HCT116 (cell line): ENCODE data around the gene LHFPL4. TPM values are rescaled to one million over a fixed set of nuclear protein-coding genes. Genes with fewer than 3 reads are reported as not detected.
"Not testable (repeated sequence)": the region's sequence is repeated elsewhere in the genome, so short reads cannot be mapped to it uniquely, and the experiment has no call there.

Experiments used
- ATAC-seq: fragments of 200-7000 bp; cut with Tn5 transposase; 2 replicates; pipeline ENCODE4 v1.9.1; 2020; ENCODE audit warnings: mild to moderate bottlenecking, moderate library complexity
- BruUV-seq: library from RNA; stranded (reverse); fragments of 400-500 nt; replicated peaks from 2 replicates; lab custom pipeline; 2021; lab: Mats Ljungman, UMichigan
- CTCF ChIA-PET: fragments of 300-600 bp; sonication (Branson Sonifier 250); formaldehyde crosslinking; loops from one replicate; lab custom pipeline; 2021; ENCODE audit warnings: antibody characterized with exemption; lab: Charles Lee
- POLR2A ChIA-PET: fragments of 300-600, 350-600 bp; sonication (Branson Sonifier 250); formaldehyde crosslinking; loops from one replicate; lab custom pipeline; 2021; ENCODE audit warnings: antibody characterized with exemption; lab: Charles Lee
- RAD21 ChIA-PET, 2 experiments: fragments of 300-600 bp; sonication (Branson Sonifier 250); formaldehyde crosslinking; loops; one replicate each; lab custom pipeline; 2023; ENCODE audit warnings: low total read pairs in 2 of 2; ENCODE audit not compliant: uncharacterized antibody in 2 of 2, unreplicated experiment in 2 of 2, low non-redundant PET in 1 of 2; lab: Charles Lee
- DNase-seq: peaks from one replicate; pipeline ENCODE4 v3.0.0-alpha.2; 2010; ENCODE audit warnings: low read depth, low spot score
- H2AFZ ChIP-seq: fragments of 200-600 bp; shearing (Covaris generic), sonication (generic); 2 replicates; pipeline ENCODE4 v1.6.1; 2017; ENCODE audit warnings: low read depth, mixed run types, mixed read lengths, antibody characterized with exemption, low read length; ENCODE audit not compliant: poor library complexity, severe bottlenecking
- H3K27ac ChIP-seq: 2 replicates; pipeline ENCODE4 v1.5.1; 2012; ENCODE audit warnings: low read depth, low read length
- H3K27me3 ChIP-seq: fragments of 200-600 bp; sonication (generic); 2 replicates; pipeline ENCODE4 v1.6.1; 2016; ENCODE audit warnings: mixed run types, low read length, mixed read lengths; ENCODE audit not compliant: insufficient read depth
- H3K36me3 ChIP-seq, 2 experiments: fragments of 200-500 bp in 1 of 2; fragments of 200-600 bp in 1 of 2; sonication (Bioruptor generic) in 1 of 2; sonication (generic) in 1 of 2; 2 replicates each; pipeline versions ENCODE4 v1.5.1 to v1.6.1; 2014 to 2016; ENCODE audit warnings: low read length in 2 of 2, inconsistent platforms in 1 of 2, mixed read lengths in 1 of 2, mixed run types in 1 of 2; ENCODE audit not compliant: insufficient read depth in 2 of 2, control insufficient read depth in 1 of 2
- H3K4me1 ChIP-seq, 2 experiments: fragments of 200-600 bp in 1 of 2; sonication (generic) in 1 of 2; 2 replicates each; pipeline versions ENCODE4 v1.5.1 to v1.6.1; 2012 to 2017; ENCODE audit warnings: low read length in 2 of 2, inconsistent platforms in 1 of 2, mild to moderate bottlenecking in 1 of 2, mixed read lengths in 1 of 2, mixed run types in 1 of 2, moderate library complexity in 1 of 2; ENCODE audit not compliant: insufficient read depth in 2 of 2, control insufficient read depth in 1 of 2
- H3K4me2 ChIP-seq: fragments of 200-600 bp; sonication (generic); 2 replicates; pipeline ENCODE4 v1.6.1; 2017; ENCODE audit warnings: mixed run types, low read length, mixed read lengths
- H3K4me3 ChIP-seq, 2 experiments: fragments of 200-600 bp in 1 of 2; sonication (generic) in 1 of 2; replicated peaks in 1 of 2; 2 replicates each; pipeline ENCODE4 v1.5.1; 2011 to 2016; ENCODE audit warnings: low read length in 2 of 2, control low read depth in 1 of 2, low read depth in 1 of 2, mild to moderate bottlenecking in 1 of 2, mixed read lengths in 1 of 2, mixed run types in 1 of 2
- H3K79me2 ChIP-seq: fragments of 200-600 bp; sonication (generic); 2 replicates; pipeline ENCODE4 v1.6.1; 2017; ENCODE audit warnings: mild to moderate bottlenecking, mixed run types, low read length, moderate library complexity, mixed read lengths; ENCODE audit not compliant: insufficient read depth
- H3K9ac ChIP-seq: fragments of 200-600 bp; sonication (generic); 2 replicates; pipeline ENCODE4 v1.6.1; 2016; ENCODE audit warnings: low read length, mixed read lengths
- H3K9me2 ChIP-seq: fragments of 200-600 bp; sonication (generic), shearing (Covaris generic); 2 replicates; pipeline ENCODE4 v1.6.1; 2017; ENCODE audit warnings: mixed run types, mild to moderate bottlenecking, moderate library complexity; ENCODE audit not compliant: insufficient read depth
- H3K9me3 ChIP-seq, 2 experiments: fragments of 200-500 bp in 1 of 2; fragments of 200-600 bp in 1 of 2; sonication (Bioruptor generic) in 1 of 2; sonication (generic) in 1 of 2; 2 replicates each; pipeline ENCODE4 v1.6.1; 2014 to 2017; ENCODE audit warnings: low read length in 2 of 2, mixed read lengths in 2 of 2, inconsistent platforms in 1 of 2, low read depth in 1 of 2, mild to moderate bottlenecking in 1 of 2, mixed run types in 1 of 2, moderate library complexity in 1 of 2; ENCODE audit not compliant: control insufficient read depth in 1 of 2, insufficient read depth in 1 of 2
- H4K20me1 ChIP-seq: fragments of 200-600 bp; sonication (generic), shearing (Covaris generic); 2 replicates; pipeline ENCODE4 v1.6.1; 2017; ENCODE audit warnings: mixed run types, mild to moderate bottlenecking, moderate library complexity; ENCODE audit not compliant: insufficient read depth
- CEBPB ChIP-seq: IDR thresholded peaks from 2 replicates; pipeline ENCODE4 v1.6.1; 2012; ENCODE audit warnings: low read depth
- CTCF ChIP-seq, 3 experiments: fragments of 200-600 bp in 1 of 3; sonication (generic) in 1 of 3; IDR thresholded peaks in 2 of 3; conservative IDR thresholded peaks in 1 of 3; 2 replicates each; pipeline ENCODE4 v1.5.1; 2012 to 2017; ENCODE audit warnings: low read depth in 2 of 3, low read length in 2 of 3, antibody characterized with exemption in 1 of 3, borderline replicate concordance in 1 of 3, control low read depth in 1 of 3, mild to moderate bottlenecking in 1 of 3, mixed read lengths in 1 of 3, mixed run types in 1 of 3, moderate library complexity in 1 of 3; ENCODE audit not compliant: insufficient read depth in 1 of 3
- EZH2 ChIP-seq: fragments of 200-600 bp; sonication (generic); IDR thresholded peaks from 2 replicates; pipeline ENCODE4 v1.6.1; 2017; ENCODE audit warnings: antibody characterized with exemption, mixed run types
- ZFX ChIP-seq: fragments of 450-650 bp; IDR thresholded peaks from 2 replicates; pipeline ENCODE4 v1.6.1; 2017
- intact Hi-C: fragments of 100-400 bp; cut with micrococcal nuclease; formaldehyde crosslinking; loops from 2 replicates; pipeline ENCODE4 v1.10.0; 2022
- total RNA-seq: library from RNA; stranded (reverse); gene quantifications from one replicate; pipeline ENCODE4 v1.2.1, GENCODE V29; 2021; ENCODE audit not compliant: unreplicated experiment

The LHFPL4 gene
- total RNA-seq, 1 experiment from 2014 or later: not detected

GRCh38 chr3:9497821-9498565, 55.6 kb downstream of the LHFPL4 start (continued):
- no peak for TF ChIP-seq CTCF (IDR thresholded peaks at IDR 0.05 in 2 of 3, conservative IDR thresholded peaks at IDR 0.05 in 1 of 3; ENCODE audit: borderline replicate concordance in 1 of 3, insufficient read depth in 1 of 3, low read depth in 2 of 3, low read length in 2 of 3)

GRCh38 chr3:9496893-9497292, 56.7 kb downstream of the LHFPL4 start:
- H3K4me2 ChIP-seq: peak overlapping the region; percentile 73; the same call in 1 of the 2 replicates
- BruUV-seq: no TSS peak
- ChIA-PET CTCF (no interaction called here), RAD21 (no interaction called here), POLR2A (no interaction called here)
- TF ChIP-seq CEBPB: no peak
- no peak for TF ChIP-seq EZH2
- no peak for TF ChIP-seq ZFX
- H3K36me3 ChIP-seq: no peaks in the 10 kb centered on the region
- H2AFZ ChIP-seq: no peak overlapping the region
- no peaks in the 10 kb centered on the region for H3K79me2 ChIP-seq
- no peaks in the 10 kb centered on the region for H3K9me2 ChIP-seq
- no peaks in the 10 kb centered on the region for H4K20me1 ChIP-seq
- ATAC-seq (no peak), DNase-seq (no peak)
- H3K27ac ChIP-seq: no peak overlapping the region; the same call in 1 of the 2 replicates
- H3K4me1 ChIP-seq: peaks cover 30 to 44% of the 10 kb centered on the region in 2 experiments
- H3K9me3 ChIP-seq: no peaks in the 10 kb centered on the region
- no peak overlapping the region for H3K9ac ChIP-seq
- intact Hi-C loops: loop anchor here (5.0 kb wide), 1 partner anchor 145 kb away; no protein-coding TSS in a partner anchor
- H3K27me3 ChIP-seq: no peaks in the 10 kb centered on the region
- H3K4me3 ChIP-seq: no peak overlapping the region

DNA sequence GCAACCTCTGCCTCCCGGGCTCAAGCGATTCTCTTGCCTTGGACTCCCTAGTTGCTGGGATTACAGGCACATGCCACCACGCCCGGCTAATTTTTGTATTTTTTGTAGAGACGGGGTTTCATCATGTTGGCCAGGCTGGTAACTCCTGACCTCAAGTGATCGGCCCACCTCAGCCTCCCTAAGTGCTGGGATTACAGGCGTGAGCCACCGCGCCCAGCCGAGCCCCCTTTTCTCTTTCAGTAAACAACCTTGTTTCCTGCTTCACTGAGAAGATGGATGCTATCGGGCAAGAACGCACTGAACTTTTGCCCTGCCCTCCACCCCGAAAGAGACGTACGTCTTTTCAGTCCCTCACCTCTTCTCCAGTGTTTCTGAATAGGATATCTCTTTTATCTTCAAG, 59.6 kb downstream of the LHFPL4 start:
- RAD21 ChIA-PET, H2AFZ ChIP-seq, H3K9me2 ChIP-seq, H3K79me2 ChIP-seq, H3K4me3 ChIP-seq, DNase-seq, H3K4me2 ChIP-seq, POLR2A ChIA-PET, H3K9ac ChIP-seq, ATAC-seq, H3K36me3 ChIP-seq, H3K27me3 ChIP-seq, H3K27ac ChIP-seq, BruUV-seq, intact Hi-C loops, H4K20me1 ChIP-seq, H3K9me3 ChIP-seq: not testable (repeated sequence)
- CTCF ChIA-PET: interaction anchor here (0.7 kb wide), 1 partner anchor 13 kb away, joined by 3 read pairs; no protein-coding TSS in a partner anchor
- peaks cover 22 to 24% of the 10 kb centered on the region in 2 experiments for H3K4me1 ChIP-seq
